HAP-1 (cell line): Measurements from ENCODE around the gene MSANTD2.

Source experiments
- DNase-seq, 2 experiments: peaks; one replicate each; pipeline ENCODE4 v3.0.0-alpha.2; 2016 to 2020; ENCODE audit warnings: low spot score in 2 of 2
- H3K27me3 ChIP-seq: fragments of 250-450 bp; sonication (Bioruptor Pico); 2 replicates; pipeline ENCODE4 v1.5.1; 2020; ENCODE audit warnings: low read depth, mild to moderate bottlenecking, moderate library complexity
- H3K36me3 ChIP-seq: fragments of 250-450 bp; sonication (Bioruptor Pico); replicated peaks from 2 replicates; pipeline ENCODE4 v1.5.1; 2020; ENCODE audit warnings: mild to moderate bottlenecking
- H3K4me1 ChIP-seq: fragments of 250-450 bp; sonication (Bioruptor Pico); 2 replicates; pipeline ENCODE4 v1.5.1; 2020; ENCODE audit warnings: mild to moderate bottlenecking
- H3K4me3 ChIP-seq: fragments of 250-450 bp; sonication (Bioruptor Pico); 2 replicates; pipeline ENCODE4 v1.5.1; 2020; ENCODE audit warnings: mild to moderate bottlenecking, moderate library complexity
- H3K9me3 ChIP-seq: fragments of 250-450 bp; sonication (Bioruptor Pico); 2 replicates; pipeline ENCODE4 v1.5.1; 2020; ENCODE audit warnings: mild to moderate bottlenecking, moderate library complexity
- in situ Hi-C: fragments of 300-500 bp; cut with MboI; formaldehyde crosslinking; loops from 3 replicates; pipeline ENCODE4 v1.14.3; 2020; ENCODE audit warnings: low sequenced_read_pairs, inconsistent platforms, mixed read lengths

Gene MSANTD2

DNA sequence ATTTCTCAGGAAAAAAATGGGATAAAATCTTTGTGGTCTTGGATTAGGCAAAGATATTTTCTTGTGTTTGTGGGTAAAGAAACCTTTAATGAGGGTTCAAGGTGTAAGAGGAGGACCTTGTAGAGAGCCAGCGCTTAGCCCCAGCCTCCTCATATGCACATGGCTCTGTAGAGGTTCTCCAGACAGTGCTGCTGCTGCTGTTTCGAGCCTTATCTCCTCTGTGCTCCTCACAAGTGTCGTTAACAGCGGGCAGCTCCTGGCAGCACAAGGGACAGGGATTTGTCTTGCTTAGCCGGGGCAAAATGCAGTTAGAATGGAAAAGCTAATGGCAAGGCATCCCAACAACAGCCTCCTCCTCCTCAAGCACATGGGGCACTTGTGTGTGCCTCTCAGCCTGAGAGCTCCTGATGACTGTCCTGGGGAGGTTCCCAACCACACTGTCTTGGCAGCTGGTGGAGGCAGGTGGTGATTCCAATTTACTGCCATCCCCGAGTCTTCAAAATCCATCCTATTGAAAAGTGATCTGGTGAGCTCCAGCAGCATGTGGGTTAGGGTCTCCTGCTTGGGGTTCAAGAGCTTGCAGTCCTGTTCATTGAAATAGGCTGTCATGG is 7.6 kb upstream of the MSANTD2 start:
- H3K36me3 ChIP-seq = no peaks in the 10 kb centered on the region
- H3K9me3 ChIP-seq = no peaks in the 10 kb centered on the region
- DNase-seq = no peak
- no peaks in the 10 kb centered on the region for H3K27me3 ChIP-seq
- H3K4me1 ChIP-seq = peaks cover 18% of the 10 kb centered on the region
- H3K4me3 ChIP-seq = no peak overlapping the region
- in situ Hi-C loops = no loop called here

DNA sequence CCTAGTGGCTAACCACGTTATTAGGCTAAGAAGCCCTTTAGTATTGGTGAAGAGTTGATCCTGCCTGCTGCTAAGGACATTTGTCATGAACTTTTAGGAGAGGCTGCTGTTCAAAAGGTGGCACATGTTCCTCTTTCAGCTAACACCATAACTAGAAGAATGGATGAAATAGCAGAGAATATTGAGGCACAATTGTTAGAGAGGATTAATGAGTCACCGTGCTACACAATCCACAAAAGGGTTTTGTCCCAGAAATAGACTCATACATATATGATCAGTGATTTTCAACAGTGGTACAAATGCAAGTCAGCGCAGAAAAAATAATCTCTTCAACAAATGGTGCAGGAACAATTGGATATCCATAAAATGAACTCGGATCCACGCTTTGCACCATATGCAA is 7.0 kb upstream of the MSANTD2 start:
- Histone ChIP-seq H3K27me3 (no peaks in the 10 kb centered on the region), H3K4me3 (no peak overlapping the region), H3K9me3 (no peaks in the 10 kb centered on the region), H3K4me1 (peaks cover 18% of the 10 kb centered on the region), H3K36me3 (no peaks in the 10 kb centered on the region)
- in situ Hi-C loops = no loop called here
- DNase-seq = peak in 1 of 2 experiments; percentile 60

DNA sequence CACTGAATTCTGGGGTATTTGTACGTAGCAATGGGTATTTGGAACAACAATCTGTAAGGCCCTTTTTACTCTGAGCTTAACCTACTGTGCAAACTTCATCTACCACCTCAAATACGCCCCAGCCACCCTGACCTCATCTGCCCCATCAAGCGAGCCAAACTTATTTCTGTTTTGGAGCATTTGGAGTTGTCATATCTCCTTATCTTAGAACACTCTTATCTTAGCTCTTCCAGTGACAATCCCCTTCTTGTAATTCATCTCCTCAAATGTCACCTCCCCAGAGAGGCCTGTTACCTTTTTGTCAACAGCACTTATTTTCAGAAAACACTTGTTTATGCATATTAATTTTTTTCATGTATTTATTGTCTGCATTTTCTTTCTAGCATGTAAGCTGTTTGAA is 4.7 kb upstream of the MSANTD2 start:
- no peak overlapping the region for H3K4me3 ChIP-seq
- in situ Hi-C loops = no loop called here

DNA sequence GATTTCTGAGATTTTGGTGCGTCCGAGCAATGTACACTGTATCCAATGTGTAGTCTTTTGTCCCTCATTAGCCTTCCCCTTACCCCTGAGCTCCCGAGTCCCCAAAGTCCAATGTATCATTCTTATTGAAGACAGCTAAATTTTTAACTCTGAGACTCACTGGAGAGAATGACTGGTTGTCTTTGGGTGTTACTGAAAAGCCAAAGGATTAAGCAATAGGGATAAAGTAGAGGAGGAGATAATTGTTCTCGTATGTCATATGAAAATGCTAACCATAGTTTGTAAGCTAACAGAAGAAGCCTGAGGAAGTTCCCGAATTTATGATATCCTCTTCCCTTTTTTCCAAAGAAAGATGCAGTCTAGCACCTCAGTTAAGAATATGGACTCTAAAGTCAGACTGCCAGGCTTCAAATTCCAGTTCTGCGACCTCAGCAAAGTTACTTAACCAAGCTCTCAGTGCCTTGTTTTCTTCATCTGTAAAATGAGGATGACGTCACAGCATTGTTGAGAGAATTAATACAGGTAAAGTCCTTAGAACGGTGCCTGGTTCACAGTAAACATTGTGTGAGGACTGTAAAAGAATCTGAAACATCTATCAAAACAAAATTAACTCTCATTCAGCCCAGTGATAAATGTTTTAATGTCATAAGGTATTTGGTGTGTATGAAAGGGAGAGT is 1.6 kb upstream of the MSANTD2 start:
- Histone ChIP-seq H3K27me3 (no peaks in the 10 kb centered on the region), H3K9me3 (no peaks in the 10 kb centered on the region), H3K36me3 (no peaks in the 10 kb centered on the region), H3K4me1 (peaks cover 24% of the 10 kb centered on the region), H3K4me3 (no peak overlapping the region)
- no peak for DNase-seq
- in situ Hi-C loops = no loop called here

More for the DNA sequence above, 4.7 kb upstream of the MSANTD2 start:
- DNase-seq = no peak
- H3K27me3 ChIP-seq = no peaks in the 10 kb centered on the region
- H3K4me1 ChIP-seq = peaks cover 22% of the 10 kb centered on the region
- H3K9me3 ChIP-seq = no peaks in the 10 kb centered on the region
- H3K36me3 ChIP-seq = no peaks in the 10 kb centered on the region

DNA sequence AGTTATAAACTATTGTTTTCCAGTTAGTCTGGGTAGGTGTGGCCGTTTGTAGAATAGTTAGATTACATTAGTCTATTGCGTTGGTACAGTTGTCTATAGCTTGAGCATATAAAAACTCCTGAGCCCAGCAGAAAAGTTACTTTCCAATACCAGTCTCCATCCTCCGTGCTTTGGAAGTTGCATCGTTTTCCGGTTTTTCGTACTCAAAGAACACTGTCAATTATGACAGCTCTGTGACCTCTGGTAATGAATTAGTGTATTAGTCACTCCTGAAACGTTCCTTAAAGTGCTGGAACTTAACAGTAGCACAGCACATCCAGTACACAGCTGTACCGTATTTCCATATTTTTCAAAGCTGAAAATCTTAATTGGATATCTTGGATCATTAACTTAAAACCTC is 808 bp upstream of the MSANTD2 start:
- peaks cover 24% of the 10 kb centered on the region for H3K4me1 ChIP-seq
- in situ Hi-C loops = no loop called here
- peak overlapping the region; percentile 78 for H3K4me3 ChIP-seq
- H3K9me3 ChIP-seq = no peaks in the 10 kb centered on the region
- no peaks in the 10 kb centered on the region for H3K36me3 ChIP-seq
- DNase-seq = no peak
- no peaks in the 10 kb centered on the region for H3K27me3 ChIP-seq

DNA sequence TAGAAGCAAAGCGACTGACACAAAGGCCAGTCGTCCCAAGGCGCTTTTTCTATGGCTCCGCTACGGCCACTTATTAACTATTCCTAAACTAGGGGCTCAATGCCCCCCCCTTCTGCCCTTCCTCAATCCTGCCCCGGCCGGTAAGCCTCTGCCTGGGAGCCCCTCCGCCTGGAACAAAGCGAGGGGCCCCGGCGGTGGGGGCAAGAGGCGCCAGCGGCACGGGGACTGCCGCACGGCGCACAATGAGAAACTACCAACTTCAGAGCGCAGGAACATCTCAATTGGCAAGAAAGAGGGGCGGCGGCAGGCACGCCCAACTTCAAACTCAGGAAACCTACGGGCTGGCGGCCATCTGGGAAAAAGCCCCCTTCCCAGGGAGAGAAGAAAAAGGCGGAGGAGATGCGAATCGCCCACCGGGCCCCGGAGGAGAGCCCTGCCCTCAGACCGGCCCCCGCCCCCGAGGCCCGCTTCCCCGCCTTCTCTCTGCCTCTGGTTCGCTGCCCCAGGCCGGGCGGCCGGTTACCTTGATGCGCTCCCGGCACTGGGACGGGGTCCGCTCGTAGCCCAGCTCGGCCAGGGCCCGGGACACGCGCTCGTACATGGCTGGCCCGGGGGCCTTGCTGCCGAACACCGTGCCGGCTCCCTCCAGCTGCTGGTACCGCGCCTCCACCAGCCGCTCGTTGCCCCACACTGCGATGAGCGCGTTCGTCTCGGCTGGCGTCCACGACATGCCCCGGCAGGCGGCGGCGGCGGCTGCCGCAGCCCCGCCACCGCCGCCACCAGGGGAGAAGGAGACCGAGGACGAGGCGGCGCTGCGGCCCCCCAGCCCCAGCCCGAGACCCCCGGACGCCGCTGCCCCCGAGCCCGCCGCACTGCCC is 619 bp downstream of the MSANTD2 start:
- peak; percentile 44 to 56 for DNase-seq
- in situ Hi-C loops = no loop called here
- no peaks in the 10 kb centered on the region for H3K9me3 ChIP-seq

DNA sequence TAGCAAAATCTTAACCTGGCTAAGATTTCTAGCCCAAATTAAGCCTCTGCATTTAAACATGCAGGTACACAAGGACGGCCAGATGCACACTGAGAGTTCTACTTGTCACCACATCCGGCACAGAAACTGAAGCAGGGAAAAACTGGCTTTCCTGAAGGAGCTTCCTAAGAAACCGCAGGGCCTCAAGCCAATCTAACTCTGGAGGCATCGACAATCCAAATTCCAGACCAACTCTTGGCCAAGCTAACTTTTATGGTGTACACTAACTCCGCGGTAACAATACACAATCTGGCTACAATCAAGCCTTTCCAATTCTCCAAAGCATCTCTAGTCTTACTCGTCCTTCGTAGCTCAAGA is 1.2 kb downstream of the MSANTD2 start:
- Histone ChIP-seq H3K4me1 (peaks cover 25% of the 10 kb centered on the region), H3K36me3 (no peaks in the 10 kb centered on the region), H3K9me3 (no peaks in the 10 kb centered on the region), H3K27me3 (no peaks in the 10 kb centered on the region), H3K4me3 (peak overlapping the region; percentile 78)
- in situ Hi-C loops = no loop called here
- peak; percentile 13 to 36 for DNase-seq

More for the DNA sequence above, 619 bp downstream of the MSANTD2 start:
- no peaks in the 10 kb centered on the region for H3K27me3 ChIP-seq
- H3K36me3 ChIP-seq = no peaks in the 10 kb centered on the region
- peaks cover 24% of the 10 kb centered on the region for H3K4me1 ChIP-seq
- peak overlapping the region; percentile 78 for H3K4me3 ChIP-seq

DNA sequence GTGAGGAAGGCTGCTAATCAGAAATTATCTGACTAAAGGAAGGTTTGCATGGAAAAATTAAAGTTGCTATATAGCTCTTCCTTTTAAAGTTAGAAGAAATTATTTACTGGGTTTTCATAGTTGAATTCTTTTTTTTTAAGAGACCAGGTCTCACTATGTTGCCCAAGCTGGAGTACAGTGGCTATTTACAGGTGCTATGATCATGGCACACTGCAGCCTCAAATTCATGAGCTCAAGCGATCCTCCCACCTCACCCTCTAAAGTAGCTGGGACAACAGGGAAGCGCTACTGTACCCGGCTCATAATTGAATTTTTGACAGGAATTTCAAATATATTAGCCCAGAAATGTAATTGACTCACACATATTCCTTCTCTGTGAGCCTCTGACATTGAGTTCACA is 3.9 kb downstream of the MSANTD2 start:
- H3K9me3 ChIP-seq = no peaks in the 10 kb centered on the region
- in situ Hi-C loops = no loop called here
- no peak overlapping the region for H3K4me3 ChIP-seq
- H3K36me3 ChIP-seq = no peaks in the 10 kb centered on the region
- H3K4me1 ChIP-seq = peaks cover 33% of the 10 kb centered on the region
- no peak for DNase-seq
- H3K27me3 ChIP-seq = no peaks in the 10 kb centered on the region

DNA sequence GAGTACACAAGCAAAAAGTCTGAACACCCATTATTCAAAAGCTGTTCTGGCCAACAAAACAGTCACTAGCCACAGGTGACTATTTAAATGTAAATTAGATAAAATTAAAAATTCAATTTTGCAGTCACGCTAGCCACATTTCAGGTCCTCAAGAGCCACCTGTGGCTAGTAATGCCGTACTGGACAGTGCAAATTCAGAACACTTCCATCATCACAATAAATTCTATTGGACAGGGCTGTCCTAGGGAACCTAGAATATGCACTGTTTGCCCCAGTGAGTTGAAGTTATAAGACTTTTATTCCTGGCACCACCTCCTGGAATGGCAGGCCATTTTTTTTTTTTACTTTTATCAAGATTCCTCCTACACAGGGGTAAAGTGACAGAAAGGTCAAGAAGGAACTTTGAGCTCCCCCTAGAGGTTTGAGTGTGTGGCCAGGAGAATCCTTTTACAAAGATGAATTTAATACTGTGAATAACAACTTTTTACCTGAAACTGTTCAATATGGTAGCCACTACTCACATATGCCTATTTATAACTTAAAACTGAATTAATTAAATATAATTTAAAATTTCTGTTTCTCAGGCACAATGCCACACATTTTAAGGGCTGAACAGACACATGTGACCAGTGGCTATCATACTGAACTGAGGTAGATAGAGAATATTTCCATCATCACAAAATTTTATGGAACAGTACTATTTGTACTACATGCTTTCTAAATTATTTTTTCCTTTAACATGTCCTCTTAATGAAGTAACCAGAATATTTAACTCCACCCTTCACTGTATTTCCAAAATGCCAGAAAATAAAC is 6.5 kb downstream of the MSANTD2 start:
- Histone ChIP-seq H3K4me3 (no peak overlapping the region), H3K27me3 (no peaks in the 10 kb centered on the region), H3K9me3 (no peaks in the 10 kb centered on the region), H3K4me1 (peaks cover 26% of the 10 kb centered on the region), H3K36me3 (no peaks in the 10 kb centered on the region)
- in situ Hi-C loops = no loop called here
- DNase-seq = peak; percentile 56 to 74

DNA sequence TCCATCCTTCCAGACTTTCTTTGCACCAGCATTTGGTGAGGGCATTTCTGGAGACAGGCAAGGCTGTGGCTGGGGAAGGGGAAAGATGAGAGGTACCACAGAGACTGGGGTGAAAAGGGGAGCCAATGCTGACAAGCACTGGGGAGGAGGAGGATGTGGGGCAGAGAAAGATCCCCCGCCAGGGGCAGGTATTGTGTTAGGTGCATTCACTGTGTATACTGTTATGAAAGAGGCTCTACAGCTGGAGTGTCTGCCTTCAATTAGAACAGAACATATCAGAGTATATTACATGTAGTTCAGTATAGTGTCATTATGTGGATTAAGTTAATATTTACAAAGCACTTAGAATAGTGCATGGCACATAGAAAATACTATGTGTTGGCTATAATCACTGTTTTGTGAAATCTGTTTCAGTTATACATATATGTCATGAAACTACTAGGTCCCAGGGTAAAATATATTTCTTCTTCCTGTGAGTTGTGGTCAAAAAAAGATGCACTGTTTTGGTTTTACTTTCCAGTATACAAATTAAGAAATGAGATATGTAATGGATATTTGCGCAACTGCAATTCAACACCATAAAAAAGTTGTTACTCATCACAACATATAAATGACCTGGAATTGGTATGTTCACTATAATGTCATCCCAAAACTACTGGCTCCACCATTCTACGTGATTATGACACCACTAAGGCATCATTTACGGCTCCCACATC is 8.4 kb downstream of the MSANTD2 start:
- no peaks in the 10 kb centered on the region for H3K9me3 ChIP-seq
- DNase-seq = no peak
- no peaks in the 10 kb centered on the region for H3K36me3 ChIP-seq
- no peak overlapping the region for H3K4me3 ChIP-seq
- in situ Hi-C loops = no loop called here
- H3K27me3 ChIP-seq = no peaks in the 10 kb centered on the region
- H3K4me1 ChIP-seq = peaks cover 17% of the 10 kb centered on the region

DNA sequence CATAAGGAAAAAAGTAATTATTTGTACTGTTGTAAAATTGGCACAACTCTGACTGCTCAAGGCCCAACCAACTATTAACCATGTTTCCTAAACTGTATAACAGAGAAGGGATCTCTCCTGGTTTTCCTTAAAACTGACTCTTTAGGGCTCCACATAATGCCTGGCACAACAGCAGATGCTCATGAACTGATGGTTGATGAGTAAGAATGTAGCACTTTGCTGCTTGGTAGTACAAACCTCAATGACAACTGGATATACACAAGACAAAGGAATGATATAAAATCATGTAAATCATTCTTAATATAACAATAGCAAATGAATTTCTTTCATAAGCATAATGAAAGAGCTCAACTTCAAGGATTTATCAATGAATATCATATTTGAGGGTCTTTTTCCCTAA is 11.7 kb downstream of the MSANTD2 start:
- DNase-seq = no peak
- H3K27me3 ChIP-seq = no peaks in the 10 kb centered on the region
- in situ Hi-C loops = no loop called here

DNA sequence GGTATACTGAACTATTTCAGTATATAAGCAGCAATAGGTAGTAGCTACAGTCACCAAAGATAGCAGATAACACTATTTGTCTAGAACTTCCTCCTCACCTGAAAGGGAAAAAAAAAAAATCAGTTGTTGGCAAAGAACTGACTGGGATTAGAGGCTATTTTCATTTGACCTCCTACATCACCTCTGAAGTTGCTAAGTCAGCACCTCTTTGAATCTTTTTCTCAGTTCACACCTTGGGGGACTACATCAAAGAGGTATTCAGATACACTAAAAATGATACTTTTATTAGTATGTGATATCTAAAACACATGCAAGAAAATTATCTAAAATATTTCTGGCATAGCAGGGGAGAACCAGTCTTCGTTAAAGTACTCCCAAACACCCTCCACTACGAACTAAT is 16.2 kb downstream of the MSANTD2 start:
- in situ Hi-C loops = no loop called here
- Histone ChIP-seq H3K4me1 (no peaks in the 10 kb centered on the region), H3K4me3 (no peak overlapping the region), H3K36me3 (0 out of 2 replicates have a peak, but pooled peaks cover 3% of the 10 kb centered on the region), H3K9me3 (no peaks in the 10 kb centered on the region), H3K27me3 (no peaks in the 10 kb centered on the region)
- no peak for DNase-seq

More for the DNA sequence above, 11.7 kb downstream of the MSANTD2 start:
- Histone ChIP-seq H3K36me3 (no peaks in the 10 kb centered on the region), H3K4me3 (no peak overlapping the region), H3K4me1 (peaks cover 13% of the 10 kb centered on the region), H3K9me3 (no peaks in the 10 kb centered on the region)

DNA sequence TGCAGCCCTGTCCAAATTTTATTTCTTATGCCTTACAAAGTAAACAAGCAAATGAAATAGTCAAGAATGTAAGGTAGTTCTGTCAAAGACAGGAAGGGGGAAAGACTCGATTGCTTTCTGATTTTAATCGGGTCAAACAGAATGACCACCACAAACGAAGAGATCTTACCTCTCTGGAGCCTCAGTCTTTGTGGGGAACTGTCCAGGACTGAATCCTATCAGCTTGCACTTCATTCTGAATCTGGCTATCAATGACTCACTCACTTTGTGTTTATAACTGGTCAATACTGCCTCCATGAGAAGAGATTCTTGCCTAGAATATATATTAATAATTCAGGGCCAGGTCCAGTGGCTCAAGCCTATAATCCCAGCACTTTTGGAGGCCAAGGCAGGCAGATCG is 17.2 kb downstream of the MSANTD2 start:
- Histone ChIP-seq H3K4me1 (no peaks in the 10 kb centered on the region), H3K27me3 (no peaks in the 10 kb centered on the region), H3K36me3 (0 out of 2 replicates have a peak, but pooled peaks cover 3% of the 10 kb centered on the region), H3K4me3 (no peak overlapping the region), H3K9me3 (no peaks in the 10 kb centered on the region)
- no peak for DNase-seq
- in situ Hi-C loops = no loop called here
